T-helper 22 cell (primary cell): ENCODE results near the gene COL27A1.

Experiments
- DNase-seq: peaks from one replicate; pipeline ENCODE4 v3.0.0-alpha.2; 2020; ENCODE audit warnings: low read depth

The COL27A1 gene

DNA sequence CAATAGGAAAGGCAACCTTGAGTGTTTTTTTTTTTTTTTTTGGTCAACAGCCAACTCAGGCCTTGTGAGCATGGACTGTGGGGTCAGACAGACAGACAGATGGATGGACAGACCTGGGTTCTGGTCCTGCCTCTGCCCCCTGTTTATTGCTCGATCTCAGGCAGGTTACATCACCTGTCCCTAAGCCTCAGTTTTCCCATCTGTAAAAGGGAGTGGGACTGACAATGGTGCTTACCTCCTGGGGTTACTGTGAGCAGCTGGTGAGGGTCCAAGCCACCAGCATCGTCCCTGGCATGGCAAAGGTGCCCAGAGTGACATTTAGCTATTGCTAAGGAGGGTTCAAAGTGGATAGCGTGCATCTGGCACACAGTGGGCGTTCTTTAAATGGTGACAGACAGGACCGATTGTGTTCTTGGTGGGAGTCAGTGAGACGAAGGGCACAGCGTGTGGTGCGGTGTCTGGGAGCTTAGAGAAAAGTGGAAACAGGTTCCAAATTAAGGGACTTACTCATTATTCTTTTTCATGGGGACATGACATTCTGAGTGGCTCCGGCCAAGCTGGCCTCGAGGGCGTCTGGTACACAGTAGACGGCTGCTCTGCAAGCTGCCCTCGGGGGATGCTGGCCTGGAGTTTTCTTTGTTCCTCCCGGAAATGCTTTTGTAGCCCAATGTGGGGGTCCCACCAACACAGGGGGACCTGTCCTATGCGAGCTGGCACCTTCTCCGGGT, 72.1 kb downstream of the COL27A1 start:
- DNase-seq, result no peak

DNA sequence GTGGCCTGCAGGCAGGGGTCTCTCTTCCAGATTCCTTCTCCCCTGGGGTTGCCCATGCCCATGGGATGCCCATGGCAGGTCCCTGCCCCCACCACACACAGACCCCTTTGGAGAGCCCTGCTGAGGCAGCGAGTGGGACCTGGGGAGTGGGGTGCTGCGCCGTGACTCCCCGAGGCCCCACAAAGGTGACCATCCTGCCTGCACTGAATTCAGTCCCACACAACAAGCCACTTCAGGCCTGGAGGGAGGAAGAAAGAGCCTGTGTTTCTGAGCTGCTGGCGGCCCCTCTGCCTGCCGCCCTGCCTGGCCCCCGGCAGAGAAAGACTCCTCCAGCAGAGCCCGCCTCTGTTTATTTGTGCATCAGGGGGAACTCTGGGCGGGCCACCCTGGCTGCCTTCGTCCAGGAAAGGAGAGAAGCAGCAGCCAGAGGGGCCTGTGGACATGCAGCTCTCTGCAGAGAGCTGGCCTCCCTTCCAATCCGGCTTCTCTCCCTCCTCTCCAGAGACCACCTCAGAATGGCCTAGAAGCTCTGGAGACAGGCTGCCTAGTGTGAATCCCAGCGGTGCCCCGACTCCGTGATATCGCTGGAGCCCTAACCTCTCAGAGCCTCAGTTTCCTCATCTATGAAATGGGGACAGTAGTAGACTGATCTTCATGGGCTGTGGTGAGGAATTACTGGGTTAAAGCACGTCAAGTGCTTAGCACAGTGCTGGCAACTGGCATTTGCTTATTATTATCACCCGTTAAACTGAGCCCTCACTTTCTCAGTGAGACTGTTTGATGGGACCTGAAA, 72.9 kb downstream of the COL27A1 start:
- DNase-seq, result no peak

DNA sequence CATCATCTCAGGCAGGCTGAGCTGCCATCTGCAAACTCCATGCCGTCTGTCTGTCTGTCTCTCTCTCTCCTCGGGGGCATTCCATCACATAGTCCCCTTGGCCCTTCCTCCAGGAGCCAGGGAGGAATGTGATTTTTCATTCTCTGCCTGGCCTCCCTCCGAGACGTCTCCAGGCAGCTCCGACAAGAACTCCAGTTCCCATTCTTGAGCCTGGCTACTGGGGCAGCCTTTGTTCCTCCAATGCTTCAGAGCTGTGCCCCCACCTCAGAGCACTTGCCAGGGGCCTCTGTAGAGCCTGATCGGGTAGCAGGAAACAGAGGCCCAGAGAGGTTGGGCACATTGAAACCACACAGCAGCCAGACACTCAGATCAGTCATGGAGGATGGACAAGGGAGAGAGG, 74.0 kb downstream of the COL27A1 start:
- no peak for DNase-seq

DNA sequence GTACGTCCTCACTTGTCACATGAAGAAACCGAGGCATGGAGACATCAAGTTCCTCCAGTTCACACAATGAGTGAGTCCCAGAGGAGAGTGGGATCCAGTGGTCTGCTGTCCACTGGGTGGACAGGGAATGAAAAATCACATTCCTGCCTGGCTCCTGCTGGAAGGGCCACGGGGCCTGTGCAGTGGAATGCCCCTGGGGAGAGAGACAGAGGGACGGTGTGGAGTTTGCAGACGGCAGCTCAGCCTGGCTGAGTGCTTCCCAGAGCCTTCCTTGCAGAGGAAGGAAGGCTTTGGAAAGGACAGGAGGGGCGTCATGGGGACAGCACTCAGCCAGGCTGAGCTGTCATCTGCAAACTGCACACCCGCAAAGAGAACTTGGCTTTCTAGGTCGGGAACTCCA, 74.7 kb downstream of the COL27A1 start:
- DNase-seq, result no peak

DNA sequence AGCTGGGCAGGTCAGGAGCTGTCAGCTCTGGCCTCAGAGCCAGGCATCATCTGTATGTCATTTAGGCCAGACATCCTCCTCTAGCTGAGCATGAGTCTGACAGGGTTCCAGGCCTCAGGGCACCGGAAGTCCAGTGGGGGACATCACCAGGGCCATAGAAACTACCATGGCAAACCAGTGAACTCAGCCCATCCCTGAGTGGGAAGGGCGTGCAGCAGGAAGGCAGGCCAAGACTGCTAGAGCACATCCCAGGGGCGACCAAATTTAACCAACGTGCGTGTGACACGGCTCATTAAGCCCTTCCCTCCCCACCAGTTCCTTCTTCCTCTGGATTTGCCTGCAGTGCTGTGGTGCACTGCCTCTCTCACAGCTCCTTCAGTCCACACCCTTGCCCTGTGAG, 75.9 kb downstream of the COL27A1 start:
- DNase-seq, result no peak

DNA sequence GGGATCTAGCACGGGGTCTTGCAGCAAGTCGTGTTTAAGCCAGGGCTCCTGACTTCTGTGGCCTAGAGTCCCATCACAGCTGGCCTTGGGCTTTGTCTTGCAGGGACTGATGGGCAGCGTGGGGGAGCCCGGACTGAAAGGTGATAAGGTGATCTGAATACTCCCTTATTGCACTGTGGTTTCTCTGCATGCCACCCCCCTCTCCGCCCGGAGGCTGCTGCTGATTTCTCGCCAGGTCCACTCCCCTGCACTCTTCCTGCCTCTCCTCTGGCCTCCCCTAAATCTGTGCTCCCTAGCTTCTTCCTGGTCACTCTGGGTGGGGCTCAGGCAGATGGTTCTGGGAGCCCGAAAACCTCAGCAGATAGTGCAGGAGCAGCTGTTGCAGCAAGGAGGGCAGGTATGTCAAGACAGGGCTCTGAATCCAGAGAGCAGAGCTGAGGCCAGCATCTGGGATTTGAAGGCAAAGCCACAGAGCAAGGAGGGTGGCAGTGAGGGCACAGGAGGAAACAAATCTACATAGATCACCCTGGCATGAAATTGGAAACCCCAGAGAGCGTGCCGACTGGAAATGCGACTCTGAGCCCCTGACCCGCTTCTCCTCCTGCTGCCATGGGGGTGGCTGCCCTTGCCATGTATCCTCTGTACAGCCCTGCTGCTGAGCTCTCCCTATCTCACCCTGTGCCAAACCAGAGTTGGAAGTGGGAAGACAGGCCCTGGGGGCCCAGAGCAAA, 76.5 kb downstream of the COL27A1 start:
- DNase-seq, result no peak

DNA sequence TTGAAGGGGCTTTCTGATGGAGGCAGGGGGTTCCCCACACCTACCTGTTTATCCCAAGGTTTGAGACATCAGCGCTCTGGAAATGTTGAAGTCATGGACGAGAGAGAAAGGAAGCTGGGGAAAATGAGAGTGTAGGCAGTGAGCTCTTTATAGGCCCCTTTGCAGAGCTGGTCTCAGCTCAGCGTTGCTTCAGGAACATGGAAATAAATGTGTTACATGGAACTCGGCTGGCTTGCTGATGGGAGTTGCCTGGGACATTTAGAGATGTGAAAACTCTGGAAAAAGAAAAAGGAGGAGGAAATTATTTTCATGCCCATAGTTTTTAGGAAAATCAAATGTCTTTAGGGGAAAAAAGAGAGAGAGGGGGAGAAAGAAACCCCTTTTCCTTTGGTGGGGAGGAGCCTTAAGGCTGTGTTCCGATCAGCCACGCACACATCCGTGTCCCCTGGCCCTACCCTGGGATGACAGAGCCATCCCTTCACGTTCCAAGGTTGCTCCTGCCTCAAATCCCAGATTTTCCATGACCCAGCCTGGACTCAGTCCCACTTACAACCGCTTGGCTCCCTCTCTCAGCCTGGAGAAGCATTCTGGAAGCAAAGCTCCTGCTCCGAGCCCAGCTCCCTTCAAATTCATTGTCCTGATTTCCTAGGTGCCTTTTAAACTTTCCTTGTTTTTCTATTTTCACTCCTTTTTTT, 78.3 kb downstream of the COL27A1 start:
- DNase-seq, result no peak

DNA sequence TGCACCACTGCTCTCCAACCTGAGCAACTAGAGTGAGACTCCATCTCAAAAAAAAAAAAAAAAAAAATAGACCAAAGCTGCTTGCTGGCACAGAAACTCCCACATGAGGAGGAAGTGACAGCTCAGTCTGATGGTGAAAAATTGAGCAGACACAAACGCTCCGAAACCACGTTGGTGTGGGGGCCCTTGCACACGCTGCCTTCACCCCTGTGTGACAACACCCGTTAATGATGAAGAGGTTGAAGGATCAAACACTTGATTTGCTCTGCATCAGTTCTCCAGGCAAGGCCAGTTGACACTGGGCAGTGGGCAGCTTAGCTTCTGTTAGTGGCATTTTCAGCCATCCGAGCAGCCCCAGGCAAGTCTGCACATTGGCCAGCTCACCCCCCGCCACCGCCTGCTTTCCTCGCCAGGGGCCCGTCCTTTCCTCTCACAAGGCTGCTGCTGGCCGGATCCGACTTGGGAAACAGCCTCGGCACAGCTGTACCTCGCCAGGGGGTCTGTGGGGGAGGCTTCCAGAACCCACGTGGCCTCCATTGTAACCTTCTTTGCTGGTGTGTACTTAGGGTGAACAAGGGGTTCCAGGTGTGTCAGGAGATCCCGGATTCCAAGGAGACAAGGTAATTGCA, 79.8 kb downstream of the COL27A1 start:
- DNase-seq, result no peak

DNA sequence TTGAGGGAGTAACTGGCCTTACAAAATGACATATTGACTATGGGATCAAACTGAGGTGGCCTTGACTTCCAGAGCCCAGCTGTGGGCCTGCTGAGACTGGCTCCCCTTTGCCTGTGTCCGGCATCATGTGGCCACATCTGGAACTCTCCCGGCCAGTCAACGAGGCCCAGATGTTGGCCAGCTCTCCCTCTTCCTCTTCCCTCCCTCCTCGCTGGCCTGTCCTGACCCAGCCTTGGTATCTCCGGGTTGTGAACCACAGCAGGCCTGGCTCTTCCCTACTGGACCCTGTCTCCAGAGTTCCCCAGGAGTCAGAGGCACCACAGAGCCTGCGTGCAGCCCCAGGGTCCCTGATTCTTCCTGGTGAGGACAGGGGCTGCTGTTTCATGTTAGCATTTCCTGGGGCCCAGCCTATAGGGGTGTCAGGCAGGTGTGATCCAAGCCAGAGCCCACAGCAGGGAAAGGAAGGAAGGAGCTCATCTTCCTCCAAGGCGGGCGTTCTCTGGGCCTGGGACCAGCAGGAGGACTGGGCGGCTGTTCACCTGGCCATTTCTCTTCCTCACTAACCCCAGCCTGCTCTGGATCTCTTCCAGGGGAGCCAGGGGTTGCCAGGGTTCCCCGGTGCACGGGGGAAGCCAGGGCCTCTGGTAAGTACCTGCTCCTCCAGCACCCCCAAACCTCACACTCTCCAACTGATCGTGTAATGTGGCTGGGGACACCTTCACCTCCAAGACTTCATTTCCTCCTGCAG, 81.2 kb downstream of the COL27A1 start:
- DNase-seq, result no peak

DNA sequence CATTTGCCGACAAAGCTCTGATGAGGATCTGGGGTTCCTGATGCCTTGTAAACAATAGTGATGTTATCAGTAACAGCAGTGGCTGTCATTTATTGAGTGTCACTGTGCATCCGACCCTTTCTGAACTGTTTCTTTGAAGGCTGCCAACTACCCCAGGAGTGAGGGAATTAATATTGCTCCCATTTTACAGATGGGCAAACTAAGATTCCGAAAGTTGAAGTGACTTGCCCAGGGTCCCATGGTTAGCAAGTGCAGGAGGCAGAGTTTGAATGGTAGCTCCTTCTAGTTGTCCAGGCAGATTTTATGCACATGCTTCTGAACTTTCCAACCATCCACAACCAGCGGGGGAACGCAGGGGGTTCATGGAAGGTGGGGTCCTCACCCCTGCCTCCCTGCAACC, 81.9 kb downstream of the COL27A1 start:
- no peak for DNase-seq

DNA sequence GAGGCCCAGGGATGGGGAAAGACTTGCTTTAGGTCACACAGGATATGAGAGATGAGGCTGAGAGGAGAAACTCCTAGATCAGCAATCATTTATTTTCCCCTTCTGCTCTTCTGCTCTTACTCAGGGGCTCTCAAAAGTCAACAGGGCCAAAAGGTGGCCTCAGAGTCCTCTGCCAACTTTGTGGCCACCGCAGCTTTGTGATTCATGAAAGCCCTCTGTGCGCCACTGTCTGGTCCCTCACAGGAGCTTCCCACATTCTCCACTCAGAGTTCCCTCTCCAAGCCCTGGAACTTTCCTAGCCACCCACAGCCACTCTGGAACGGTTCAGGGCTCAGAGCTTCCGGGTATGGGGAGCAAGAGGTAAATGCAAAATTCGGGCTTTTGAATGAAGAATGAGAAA, 82.4 kb downstream of the COL27A1 start:
- no peak for DNase-seq

DNA sequence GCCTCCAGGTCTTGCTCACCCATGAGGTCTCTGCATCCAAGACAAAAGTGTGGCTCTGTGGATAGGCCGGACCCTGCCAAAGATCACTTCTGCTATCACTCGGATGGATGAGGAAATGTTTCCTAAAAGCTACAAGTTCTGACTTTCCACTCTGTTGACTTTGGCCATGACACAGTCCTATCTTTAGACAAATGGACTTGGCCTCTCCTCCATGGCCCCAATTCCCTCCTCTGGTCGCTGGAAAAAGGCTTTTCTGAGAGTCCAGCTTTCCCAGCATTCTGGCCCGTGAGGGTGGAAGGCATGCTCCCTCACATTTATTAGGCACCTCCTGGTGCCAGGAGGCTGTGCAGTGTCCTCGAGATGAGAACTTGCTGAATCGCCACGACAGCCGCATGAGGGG, 83.1 kb downstream of the COL27A1 start:
- DNase-seq, result no peak

DNA sequence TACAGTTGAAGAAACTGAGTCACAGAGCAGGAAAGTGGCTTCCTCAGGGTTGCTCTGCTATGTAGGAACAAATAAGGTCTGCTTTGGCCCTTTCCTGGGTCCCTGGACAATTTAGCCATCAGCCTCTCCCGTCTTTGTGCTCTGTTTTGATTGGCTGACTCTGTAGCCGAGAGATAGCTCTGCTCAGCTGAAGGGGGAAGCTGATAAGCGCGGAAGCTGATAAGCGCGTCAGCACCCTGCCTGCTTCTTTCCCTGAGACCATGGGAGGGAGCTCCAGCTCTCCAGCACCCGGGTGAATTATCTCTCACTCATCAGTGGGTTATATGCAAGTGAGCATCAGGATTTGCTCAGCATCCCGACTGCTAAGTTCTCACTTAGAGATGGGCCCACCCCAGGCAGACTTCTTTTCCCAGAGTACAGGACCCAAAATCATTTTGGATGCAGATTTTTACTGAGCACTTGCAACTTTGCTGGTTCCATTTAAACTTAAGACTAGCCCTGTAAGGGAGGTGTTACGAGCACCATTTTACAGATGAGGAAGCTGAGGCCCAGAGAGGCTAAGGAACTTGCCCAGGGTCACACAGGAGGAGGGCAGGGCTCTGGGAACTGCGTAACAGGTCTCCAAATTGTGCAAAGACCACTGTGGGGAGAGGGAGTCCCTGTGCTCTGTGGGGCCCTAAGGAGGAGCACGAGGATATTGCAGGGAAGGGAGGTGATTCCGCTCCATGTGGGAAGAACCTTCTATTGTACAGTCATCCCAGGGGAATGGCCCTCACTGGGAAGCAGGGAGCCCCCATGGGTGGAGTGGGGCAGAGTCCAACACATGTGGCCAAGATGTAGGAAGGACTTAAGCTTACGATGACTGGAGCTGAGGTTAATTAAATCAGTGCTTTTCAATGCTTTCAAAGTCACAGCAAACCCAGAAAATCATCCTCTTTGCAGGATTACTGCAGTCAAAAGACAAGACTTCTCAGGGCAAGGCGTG, 83.8 kb downstream of the COL27A1 start:
- DNase-seq, result no peak

DNA sequence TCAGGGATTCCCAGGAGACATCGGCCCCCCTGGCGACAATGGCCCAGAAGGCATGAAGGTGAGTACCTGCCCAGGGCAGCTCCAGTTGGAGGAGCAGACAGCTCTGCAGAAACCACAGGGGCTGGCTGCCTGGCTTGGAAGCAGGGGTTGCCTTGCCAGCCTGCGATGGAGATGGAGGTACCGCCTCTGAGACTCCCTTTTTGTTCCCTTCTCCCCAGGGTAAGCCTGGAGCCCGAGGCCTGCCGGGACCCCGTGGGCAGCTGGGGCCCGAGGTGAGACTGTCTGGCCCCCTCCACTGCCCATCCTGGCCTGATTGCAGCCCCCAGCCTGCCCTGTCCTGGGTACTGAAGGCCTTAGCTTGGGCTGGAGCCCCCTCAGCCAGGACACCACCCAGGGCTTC, 84.9 kb downstream of the COL27A1 start:
- no peak for DNase-seq

DNA sequence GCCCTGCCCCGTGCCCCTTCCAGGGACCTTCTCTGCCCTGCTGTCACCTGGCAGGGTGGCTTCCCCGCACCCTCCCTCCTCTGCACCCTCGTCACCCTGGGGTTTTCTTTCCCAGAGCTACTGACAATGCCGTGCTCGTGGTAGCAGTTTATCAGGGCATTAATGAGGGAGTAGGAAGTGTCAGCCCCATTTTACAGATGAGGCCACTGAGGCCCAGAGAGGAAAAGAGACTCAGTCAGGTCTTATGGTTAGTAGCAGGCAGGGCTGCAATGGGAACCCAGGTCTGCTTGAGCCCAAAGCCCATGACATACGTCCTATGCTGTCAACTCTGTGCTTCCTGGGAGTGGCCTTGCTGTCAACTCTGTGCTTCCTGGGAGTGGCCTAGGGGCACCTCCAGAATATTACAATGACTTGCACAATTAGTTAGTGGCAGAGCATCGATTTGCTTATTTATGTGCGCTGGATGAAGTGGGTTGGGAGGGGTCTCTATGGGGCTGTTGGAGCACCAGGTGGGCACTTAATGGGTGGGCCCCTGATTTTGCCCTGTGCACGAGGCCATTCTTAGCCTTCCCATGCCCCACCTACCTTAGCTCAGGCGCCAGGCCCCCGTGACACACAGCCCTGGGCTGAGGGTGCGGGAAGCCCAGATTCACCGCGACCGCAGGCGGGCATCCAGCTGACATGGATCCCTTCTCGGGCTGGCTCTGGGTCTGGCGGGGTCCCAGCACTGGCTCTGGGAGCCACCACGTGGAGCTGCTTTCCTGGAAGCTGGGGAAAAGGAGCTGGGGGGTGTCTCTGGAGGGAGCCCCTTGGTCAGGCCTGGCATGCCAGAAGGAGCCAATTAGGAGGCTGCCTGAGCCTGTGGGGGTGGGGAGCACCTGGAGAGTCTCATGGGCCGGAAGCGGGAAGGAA, 85.6 kb downstream of the COL27A1 start:
- DNase-seq, result no peak

DNA sequence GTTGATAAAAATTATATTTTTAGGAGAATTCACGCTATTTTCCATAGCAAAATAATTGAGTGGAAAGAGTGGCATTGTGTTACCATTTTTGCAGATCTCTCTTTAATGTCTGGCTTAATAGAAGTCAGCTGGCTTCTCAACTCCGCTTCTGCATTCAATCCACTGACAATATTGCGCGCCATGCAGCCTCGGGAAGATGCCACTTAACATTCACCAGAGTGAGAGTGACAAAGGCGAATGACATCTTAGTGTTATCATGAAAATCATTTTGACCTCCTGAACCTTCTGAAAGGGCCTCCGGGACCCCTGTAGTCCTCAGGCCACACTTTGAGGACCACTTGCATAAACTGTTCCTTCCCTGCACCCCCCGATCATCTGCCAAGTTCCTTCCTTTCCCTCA, 87.5 kb downstream of the COL27A1 start:
- DNase-seq, result no peak

DNA sequence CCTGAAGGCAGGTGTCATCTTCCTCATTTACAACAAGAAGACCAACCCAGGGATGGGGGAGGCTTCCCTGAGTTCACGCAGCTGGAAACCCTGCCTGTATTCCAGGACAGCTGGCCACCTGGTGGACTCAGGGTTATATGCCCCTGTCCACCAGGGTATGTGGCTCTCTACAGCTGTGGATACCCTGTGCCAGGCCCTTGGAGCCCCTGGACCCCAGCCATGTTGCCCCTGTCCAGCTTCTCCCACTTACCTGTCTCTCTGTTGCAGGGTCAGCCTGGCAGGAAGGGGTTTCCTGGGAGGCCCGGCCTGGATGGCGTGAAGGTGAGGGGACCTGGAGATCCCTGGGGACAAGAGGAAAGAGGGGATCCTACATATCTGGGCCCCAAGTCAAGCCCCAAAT, 87.9 kb downstream of the COL27A1 start:
- no peak for DNase-seq

DNA sequence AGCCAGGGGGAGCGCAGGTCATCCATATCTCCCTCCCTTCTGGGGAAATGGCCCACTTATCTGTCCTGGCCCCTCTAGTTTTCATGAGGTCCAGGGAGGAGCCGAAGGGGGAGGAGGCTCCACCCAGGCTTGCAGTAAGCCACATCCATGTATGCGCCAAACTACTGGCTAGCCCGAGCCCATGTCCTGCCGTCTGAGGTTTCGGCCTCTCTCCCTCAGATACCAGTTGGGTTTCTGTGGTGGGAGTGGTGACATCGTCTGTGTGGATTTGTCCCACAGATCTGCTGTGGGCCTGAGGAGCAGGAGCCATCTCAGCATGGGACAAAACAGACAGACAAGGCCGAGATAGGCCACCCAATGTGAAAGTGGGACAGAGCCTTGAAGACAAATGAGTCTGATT, 89.2 kb downstream of the COL27A1 start:
- no peak for DNase-seq

DNA sequence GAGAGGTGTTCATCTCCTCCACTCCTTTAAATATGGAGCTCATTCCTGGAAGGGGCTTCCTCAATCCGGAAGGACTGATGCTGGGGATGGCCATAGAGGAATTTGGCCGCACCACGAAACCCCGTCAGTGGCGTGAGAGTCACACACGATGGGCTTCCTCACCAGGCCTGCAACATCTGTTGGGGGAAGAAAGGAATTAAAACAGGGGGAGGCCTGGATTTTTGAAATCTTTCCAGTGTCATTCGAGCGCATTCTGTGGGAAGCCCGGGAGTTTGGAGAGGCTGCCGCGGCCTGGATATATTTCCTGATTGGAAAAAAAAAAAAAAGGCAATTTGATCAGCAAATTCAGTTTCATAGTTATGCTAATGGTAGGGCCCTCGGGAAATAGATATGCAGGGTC, 91.2 kb downstream of the COL27A1 start:
- no peak for DNase-seq
